Activated CD4-positive, alpha-beta T cell treated with anti-CD3 and anti-CD28 coated beads for 4 hours (primary cell): ENCODE data around the gene SPTLC3.

ENCODE experiments used
- DNase-seq, 2 donors: peaks; one replicate each; pipeline ENCODE4 v3.0.0-alpha.2; 2020

The SPTLC3 gene

DNA sequence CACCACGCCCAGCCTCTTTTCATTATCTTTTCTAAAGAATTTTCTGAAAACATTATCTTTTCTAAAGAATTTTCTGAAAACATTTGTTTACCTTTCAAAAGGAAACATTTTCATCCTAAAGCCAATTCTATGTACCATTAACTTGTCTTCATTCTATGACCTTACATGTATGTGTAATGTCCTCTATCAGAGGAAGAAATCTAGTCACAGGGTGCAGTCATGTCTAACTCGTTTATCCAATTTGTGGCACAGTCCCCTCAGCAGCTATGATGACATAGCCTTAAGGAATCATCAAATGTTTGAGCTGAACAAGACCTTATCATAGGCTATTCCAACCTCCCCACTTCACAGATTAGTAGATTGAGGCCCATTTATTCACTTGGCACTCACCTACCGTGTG, 21.5 kb upstream of the SPTLC3 start:
- no peak for DNase-seq

DNA sequence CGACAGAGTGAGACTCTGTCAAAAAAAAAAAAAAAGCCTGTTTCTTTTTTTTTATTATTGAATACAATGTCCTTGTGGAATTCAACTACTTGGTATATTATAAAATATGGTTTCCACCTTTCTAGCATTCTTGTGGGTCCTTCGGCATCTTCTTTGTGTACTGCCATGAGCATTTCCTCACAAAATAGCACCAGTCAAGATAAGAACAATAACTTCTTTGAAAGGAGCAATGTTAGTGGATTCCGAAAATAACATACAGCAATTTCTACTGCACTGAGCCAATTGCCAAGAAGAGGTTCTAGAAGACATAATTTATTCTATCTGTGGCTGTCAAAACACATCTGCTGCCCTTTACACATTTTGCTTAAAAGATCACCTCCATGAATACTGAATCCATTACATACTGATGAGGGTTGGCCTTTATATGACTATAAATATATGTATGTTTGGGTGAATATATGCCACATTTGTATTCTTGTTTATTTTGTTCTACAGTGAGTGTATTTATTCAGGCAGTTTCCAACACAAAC, 19.1 kb upstream of the SPTLC3 start:
- DNase-seq, result no peak

DNA sequence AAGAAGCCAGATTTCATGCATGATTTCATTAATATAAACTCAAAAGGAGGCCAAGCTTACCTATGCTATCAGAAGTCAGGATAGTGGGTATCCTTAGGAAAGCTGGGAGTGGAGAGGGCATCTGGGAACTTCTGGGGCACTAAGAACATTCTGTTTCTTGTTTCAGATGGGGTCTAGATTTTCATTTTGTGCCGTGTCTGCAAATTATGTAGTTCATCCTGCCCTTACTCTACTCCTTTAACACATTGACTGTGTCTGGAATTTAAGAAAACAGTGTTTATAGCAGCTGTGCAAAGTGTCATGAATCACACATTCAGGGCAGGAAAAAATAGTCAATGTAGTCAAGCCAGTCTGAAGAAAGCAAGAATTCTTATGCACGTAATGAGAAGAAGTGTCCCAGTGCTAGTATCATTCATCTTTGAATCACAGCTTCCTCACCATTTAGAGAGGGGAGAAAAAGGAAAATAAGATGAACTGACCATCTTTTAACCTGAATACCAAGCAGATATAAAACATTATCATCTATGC, 11.6 kb upstream of the SPTLC3 start:
- no peak for DNase-seq

DNA sequence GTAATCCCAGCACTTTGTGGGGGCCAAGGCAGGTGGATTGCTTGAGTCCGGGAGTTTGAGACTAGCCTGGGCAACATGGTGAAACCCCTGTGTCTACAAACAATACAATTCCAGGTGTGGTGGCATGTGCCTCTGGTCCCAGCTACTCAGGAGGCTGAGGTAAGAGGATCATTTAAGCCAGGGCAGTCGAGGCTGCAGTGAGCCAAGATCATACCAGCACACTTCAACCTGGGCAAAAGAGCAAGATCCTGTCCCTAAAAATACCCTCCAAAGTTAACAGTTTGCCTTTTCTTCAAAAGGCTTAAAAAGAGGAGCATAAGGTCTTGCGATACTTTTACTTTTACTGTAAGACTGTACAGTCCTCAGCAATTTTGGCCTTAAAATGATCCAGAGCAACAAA, 10.7 kb upstream of the SPTLC3 start:
- DNase-seq, result no peak

DNA sequence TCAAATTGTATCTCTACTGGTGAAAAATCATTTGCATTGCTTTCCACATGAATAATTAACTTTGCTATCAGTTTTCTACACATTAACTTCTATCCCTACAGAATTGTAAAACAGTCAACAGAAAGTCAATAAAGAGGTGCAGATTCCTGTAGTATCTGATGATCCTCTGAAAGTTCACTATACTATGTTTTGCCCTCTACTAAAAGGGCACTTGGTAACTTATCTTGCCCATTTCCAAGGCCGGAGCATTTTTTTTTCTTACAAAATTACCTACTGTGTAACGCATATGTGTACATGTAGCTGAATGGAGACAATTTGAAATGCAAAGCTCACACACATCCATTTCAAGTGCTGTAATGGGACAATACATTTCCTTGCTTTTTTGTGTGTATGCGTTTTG, 9.6 kb upstream of the SPTLC3 start:
- no peak for DNase-seq

DNA sequence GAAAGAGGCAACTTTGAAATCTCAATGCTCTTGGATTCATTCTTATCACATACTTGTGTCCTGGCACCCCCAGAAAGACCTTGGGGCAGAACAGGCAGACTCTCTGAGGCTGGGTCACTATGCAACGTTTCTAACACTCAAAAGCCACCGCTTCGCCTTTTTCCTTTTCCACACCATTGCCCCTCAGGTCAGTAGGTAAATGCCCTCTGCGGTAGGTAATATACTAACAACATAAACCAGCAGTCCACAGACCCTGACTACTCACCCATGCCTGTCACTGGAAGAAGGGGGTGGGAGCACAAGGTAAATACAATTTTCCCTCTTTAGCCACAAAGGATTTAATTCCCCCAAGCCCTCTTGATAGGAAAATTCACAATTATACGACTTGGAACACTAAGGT, 6.5 kb upstream of the SPTLC3 start:
- no peak for DNase-seq

DNA sequence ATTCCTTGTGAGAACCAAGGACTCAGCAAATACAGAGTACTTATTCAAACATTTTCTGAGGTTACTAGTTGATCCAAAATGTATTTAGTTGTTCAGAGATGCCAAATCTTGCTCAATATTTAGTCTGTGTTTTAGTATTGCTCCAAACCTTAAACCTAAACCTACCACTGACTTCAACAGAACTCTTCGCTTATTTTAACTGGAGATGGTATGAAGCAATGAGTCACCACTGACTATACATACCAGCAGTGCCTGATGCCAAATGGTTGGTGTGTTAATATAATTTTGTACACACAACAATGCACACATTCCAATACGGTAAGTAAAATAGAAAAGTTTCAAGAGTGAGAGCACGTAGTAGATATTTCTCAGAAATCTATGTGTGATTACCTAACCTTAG, 1.9 kb upstream of the SPTLC3 start:
- no peak for DNase-seq

DNA sequence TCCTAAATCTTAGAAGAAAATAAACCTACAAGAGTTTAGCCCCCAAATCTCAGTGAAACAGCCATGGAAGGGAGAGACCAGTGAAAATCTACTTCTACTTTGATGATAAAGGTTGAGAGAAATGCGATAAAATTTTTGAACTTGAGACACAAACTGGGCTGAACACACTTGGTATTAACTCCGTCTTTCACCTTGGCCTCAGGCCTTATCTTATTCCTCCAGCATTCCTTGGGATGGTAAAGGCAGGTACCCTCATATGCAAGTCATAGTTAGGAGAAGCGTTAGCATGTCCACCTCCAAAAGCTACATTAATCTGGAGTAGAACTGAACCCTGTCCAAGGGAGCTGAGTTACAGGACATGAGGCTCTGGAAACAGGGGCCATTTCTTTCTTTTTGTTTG, 1.2 kb upstream of the SPTLC3 start:
- no peak for DNase-seq

DNA sequence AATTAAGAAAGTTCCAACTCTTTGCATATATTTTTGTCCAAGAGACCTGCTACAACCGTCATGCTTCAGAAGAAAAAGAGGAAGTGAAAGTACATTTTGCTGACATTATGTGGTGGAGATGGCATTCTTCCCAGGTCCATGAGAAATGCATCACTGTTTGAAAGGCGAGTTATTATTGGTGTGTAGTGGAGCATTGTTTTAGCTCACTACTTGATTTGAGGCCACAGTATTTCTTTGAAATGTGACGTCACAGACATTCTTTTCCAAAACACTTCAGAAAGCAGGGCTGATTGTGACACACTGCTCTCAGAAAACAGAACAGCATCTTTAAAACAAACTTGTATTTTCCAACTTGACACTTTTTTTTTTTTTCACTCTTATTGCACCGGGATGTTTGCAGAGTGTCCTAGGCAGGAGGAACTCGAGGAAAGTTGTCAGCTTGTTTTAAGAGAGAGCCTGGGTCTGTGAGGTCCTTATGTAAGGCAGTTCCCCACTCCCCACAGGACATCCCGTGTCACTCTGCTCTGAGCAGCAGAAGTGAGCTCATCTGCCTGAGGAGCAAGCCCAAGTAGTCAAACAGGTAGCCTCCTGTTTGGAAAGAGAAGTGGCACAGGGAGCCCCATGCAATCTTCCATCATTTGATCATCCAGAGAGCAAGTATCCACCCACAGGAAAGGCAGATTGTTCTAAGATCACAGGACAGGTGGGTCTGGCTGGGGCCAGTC, 1.1 kb downstream of the SPTLC3 start:
- no peak for DNase-seq

DNA sequence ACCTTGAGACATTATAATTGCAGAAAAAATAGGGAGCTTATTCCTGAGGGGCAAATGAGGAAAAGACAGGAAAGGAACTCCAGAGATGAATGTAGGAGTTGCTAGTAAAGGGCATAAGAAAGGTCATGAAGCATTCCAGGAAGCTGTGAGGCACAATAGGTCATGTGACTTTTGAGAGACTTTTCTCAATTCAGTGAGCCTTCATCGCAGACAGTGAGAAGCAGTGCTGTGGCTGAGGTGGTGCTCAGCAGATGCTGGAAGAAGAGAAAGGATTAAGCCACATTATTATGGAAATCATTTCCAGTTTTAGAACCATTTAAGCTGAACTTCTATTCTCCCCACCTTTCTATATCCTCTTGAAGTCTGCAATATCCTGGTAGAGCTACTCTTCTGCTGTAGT, 4.1 kb downstream of the SPTLC3 start:
- DNase-seq, result no peak

DNA sequence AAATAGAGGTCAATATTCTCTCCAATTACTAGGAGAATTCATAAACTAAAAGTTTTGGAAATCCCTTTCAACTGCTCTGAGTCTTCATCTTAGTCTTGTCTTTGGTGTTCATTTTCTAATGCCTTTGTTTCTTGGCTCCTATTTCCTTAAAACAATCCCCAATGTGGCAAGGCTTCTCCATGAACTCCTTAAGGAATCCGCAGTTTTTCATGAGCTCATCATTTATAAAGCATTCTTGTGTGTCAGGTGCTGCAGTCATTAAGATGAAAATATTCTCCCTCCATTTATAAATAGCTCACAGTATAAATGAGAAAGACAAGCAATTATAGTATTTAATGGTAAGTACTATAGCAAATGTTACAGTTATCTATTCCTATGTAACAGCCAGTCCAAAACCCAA, 4.6 kb downstream of the SPTLC3 start:
- DNase-seq, result no peak

DNA sequence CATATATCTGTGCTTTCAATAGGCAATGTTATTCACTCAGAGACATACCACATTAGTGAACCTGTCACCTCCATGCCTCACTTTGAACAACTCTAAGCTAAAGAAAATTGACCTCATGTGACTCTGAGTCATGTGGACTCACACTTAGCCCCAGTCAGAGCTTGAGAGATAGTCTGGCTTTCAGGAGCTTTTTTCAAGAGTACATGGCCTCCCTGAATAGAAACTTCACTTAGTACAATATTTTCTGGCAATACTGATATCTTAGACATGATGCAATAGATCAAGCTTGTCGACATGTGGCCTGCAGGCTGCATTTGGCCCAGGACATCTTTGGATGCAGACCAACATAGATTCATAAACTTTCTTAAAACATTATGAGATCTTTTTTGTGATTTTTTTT, 8.5 kb downstream of the SPTLC3 start:
- no peak for DNase-seq

DNA sequence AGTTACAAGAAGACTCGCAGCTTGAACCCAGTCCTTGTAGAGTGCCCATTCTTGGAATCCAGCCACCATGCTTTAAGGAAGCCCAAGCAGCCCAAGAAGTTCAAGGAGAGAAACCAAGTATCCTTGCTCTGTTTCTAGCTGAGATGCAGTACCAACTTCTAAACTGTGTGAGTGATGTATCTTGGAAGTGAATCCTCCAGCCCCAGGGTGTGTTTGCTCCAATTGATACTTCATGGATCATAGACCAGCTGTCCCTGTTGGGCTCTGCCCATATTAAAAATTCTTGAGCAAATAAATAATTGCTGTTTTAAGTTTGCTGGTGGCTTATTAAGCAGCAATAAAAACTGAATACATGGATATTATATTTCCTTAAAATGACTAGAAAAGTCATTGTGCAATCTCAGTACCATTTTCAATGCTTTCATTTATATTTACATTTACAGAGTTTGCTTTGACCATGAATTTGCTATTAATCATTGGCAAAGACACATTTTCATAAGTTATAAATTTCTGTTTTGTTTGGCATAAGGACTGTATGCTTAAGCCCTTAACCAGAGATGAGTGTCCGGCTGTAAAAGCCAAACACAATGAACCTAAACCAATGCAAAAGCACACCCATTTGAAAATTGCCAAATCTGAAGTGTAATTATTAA, 9.2 kb downstream of the SPTLC3 start:
- no peak for DNase-seq

DNA sequence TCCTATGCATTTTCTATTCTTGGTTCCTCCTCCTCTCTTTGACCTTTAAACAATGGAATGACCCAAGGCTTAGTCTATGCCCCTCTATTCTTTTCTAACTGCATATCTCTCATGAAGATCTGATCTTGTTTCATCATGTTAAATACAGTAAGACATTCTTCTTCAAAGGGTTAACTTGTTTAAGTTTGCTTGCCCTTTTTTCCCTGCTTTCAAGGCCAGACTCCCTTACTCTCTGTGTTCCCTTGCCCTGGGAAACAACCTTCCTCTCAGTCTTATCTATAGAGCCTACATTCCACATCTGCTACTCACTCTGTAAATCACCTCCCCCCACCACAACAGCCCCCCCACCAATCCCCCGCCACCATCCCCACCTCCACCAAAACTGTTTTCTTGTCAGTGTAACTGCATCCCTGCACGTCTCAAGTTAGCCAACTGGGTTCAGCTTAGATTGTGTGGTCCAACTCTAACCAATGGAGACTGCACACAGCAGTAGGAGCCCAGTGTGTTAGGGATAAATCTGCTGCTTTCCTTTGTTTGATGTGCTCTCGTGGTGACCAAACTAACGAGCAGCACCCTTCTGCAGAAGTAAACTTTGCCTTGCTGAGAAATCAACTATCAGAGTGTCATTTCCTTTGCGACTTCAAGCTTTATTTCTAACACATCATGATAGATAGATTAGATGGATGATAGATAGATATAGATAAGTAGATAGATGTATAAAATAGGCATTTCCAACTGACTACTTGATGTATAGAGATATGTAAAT, 12.6 kb downstream of the SPTLC3 start:
- no peak for DNase-seq

DNA sequence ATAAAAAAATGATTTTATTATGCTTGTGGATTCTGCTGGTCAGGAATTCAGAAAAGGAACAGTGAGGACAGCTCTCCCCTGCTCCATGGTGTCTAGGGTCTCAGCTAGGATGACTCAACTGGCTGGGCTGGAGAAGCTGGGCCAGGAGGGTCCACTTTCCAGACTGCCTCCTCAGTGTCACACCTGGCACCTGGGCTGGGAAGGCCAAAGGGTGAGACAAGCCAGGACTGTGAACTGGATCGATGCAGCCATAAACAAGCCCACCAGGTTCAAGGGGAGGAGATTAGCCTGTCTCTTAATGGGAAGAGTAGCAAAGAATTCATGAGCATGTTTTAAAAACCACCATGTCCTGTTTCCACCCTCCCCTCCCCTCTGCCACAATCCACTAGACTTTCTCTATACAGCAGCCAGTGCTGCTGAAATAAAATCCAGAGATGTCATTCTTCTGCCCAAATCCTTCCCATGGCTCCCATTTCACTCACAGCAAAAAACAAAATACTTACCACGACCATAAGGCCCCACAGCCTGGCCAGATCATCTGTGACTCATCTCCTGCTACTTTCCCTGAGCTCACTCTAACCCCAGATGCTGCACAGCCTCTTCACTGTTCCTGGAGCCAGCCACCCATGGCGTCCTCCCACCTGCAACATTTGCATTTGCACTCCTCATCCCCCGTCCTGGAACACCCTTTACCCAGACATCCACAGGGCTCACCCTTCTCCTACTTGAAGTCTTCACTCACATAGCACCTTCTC, 13.8 kb downstream of the SPTLC3 start:
- no peak for DNase-seq

DNA sequence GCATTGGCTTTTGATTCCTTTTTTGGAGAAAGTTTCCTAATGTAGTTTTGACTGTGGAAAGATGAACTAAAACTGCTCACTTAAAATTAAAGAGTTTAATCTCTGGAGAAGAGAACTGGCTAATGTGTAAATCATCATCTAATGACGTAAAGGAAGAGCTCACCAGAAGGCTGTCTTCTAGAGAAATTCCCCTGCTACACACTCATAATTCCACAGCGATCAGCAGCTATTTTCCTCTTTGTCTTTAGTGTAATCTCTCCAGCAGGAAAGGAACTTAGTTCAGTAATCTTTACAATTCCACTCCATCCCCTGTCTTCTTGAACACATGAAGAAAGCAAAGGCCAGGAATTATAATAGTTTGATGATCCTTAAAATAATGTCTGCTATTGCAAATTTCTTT, 15.8 kb downstream of the SPTLC3 start:
- DNase-seq, result no peak

DNA sequence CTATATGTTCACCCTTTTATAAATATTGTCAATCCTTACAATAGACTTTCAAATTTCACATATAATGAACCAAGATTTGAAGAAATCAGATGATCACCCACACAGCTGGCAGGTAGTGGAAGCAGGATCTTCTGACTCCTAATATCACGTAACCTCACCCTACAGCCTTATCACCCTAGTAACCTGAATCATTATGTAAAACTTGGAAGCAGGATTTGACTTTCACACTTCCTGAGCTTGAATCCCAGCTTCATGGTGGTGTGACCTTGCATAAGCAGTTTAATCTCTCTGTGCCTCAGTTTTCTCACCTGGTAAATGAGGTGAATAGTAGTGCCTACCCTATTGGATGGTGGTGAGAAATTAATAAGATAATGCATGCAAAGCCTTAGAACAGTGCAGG, 16.4 kb downstream of the SPTLC3 start:
- DNase-seq, result no peak

DNA sequence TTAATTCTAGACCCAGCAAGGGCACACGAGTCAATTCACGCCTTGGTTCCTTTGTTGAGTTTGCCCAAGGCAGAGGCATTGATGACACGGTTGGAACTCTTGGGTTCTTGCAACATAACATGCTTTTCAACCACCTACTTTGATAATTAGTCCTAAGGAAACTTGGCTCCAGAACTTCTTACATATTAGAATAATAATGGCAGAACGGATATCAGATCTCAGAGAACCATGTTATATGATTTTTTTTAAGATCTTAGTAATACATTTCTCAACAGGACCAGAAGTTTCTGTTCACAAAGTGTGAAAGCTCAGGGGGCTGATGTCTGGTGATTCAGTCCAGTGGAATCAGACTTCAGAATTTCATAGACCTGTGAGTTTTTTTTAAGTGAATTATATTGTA, 19.2 kb downstream of the SPTLC3 start:
- no peak for DNase-seq

DNA sequence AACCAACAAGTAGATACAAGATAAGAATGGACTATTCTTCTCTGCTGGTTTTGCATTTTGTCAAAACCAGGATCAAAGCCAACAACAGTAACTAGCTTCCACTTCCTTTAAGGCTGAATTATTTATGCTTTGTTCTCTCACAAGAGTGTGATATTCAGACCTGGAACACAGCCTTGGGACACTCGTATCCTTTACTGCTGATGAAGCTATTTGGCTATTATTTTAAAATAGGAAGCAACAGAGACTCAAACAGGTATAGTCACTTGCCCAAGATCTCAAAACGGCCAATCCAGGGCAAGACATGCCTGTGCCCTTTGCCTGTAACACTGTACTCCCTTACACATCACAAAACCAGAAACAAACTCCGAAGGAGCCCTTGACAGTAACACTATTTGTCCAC, 19.9 kb downstream of the SPTLC3 start:
- DNase-seq, result no peak

DNA sequence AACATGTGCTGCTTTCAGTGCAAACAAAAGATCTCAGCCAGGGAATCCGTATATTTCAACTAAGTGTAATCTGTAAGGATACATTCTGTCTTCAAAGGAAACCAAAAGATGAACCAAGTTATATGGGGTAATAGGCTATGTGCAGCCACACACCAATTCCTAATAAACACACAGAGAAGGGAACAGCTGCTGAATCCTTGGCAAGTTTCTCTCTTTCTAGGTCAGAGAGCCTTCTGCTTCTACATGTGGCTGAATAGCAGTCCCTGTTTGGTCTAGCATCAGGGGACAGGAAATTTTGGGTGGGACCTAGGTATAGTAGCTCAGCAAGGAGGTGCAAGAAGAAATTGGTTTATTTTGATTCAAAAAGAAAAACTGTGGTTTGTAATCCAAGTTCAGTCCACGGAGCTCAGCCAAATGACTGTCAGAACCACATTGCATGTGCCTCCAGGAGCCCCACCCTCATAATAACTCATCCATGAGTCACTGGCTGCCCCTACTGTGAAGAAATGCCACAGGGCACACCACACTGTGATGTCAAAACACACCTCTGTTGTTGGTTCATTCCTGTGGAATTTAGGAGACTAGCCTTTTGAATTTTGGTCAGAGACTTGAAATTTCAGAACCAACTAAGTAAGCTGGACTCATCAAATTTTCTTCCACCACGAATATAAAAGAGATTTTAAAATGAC, 21.1 kb downstream of the SPTLC3 start:
- no peak for DNase-seq

DNA sequence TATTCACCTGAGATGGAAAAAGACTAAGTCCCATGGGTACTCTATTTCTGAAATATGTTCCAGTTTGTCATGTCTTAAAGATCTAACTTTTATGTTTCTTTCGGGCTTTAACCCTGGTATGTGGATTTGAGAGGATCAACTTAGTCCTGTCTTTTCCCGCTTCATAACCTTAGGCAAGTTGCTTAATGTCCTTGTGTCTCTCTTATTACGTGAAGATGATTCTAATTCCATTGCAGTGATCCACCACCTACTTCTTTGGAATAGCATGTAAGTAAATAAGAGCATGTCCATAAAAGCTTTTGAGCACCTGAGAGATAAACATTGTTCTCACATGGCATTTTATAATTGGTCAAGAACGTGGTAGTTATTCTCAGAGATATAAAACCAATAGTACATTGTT, 23.0 kb downstream of the SPTLC3 start:
- no peak for DNase-seq

DNA sequence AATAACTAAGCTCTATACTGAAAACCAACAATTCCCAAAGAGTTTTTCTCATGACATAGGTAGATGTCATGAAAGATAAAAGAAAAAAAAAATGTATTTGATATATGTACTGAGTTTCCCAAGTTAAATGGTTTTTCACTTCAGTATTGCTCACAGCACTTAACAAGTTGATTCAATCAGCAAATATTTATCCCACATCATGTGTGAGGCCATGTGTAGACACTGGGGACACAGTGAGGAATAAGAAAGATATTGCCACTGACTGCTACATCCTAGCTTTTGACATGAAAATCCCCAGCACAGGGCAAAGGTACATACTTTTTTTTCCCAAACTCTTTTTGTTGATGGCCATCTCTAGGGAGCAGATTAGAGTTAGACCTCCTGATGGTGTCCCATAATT, 25.3 kb downstream of the SPTLC3 start:
- DNase-seq, result no peak
